GM12878 (cell line): ENCODE results near the gene CAPNS2. TPM values are rescaled to one million over a fixed set of nuclear protein-coding genes. Genes with fewer than 3 reads are reported as not detected.

Experiments used
- ATAC-seq: fragments of 200-7000 bp; cut with Tn5 transposase; 3 replicates; pipeline ENCODE4 v1.9.1; 2020; ENCODE audit warnings: mild to moderate bottlenecking, moderate library complexity
- BruUV-seq: library from RNA; stranded (reverse); fragments of 400-500 nt; replicated peaks from 2 replicates; lab custom pipeline; 2021; lab: Mats Ljungman, UMichigan
- CTCF ChIA-PET: fragments of 300-600 bp; sonication (Branson Sonifier 250); formaldehyde crosslinking; extraction: SDS; loops from one replicate; lab custom pipeline; 2021; ENCODE audit warnings: inconsistent platforms; lab: Yijun Ruan, JAX
- POLR2A ChIA-PET: fragments of 350-600 bp; formaldehyde crosslinking; extraction: SDS; loops from one replicate; lab custom pipeline; 2021; ENCODE audit warnings: inconsistent platforms; lab: Charles Lee
- RAD21 ChIA-PET: fragments of 300-600 bp; sonication (Branson Sonifier 250); formaldehyde crosslinking; loops from one replicate; lab custom pipeline; 2023; ENCODE audit warnings: antibody characterized with exemption; ENCODE audit not compliant: unreplicated experiment; lab: Charles Lee
- SMC1A ChIA-PET: fragments of 300-600 bp; sonication (Branson Sonifier 250); formaldehyde crosslinking; loops from one replicate; lab custom pipeline; 2023; ENCODE audit not compliant: unreplicated experiment, uncharacterized antibody; lab: Charles Lee
- DNase-seq: peaks from one replicate; pipeline ENCODE4 v3.0.0-alpha.2; 2011; ENCODE audit warnings: low read depth, low spot score
- FAIRE-seq: peaks from 3 replicates; lab custom pipeline; 2011; peaks lifted over from hg19 to GRCh38; lab: Jason Lieb, UNC
- H2AFZ ChIP-seq: 2 replicates; pipeline ENCODE4 v1.6.0; 2011; ENCODE audit warnings: low read depth, low read length, control low read depth; ENCODE audit not compliant: control insufficient read depth
- H3K27ac ChIP-seq: 2 replicates; pipeline ENCODE4 v1.5.1; 2011; ENCODE audit warnings: control low read depth; ENCODE audit not compliant: control insufficient read depth, insufficient read depth
- H3K27me3 ChIP-seq, 2 experiments: replicated peaks in 1 of 2; 2 replicates each; pipeline versions ENCODE4 v1.6.0 to v1.6.1; 2011; ENCODE audit warnings: low read length in 1 of 2; ENCODE audit not compliant: control insufficient read depth in 2 of 2, insufficient read depth in 2 of 2
- H3K36me3 ChIP-seq, 2 experiments: 2 replicates each; pipeline ENCODE4 v1.5.1; 2011; ENCODE audit warnings: low read length in 1 of 2; ENCODE audit not compliant: control insufficient read depth in 2 of 2, insufficient read depth in 2 of 2
- H3K4me1 ChIP-seq: 2 replicates; pipeline ENCODE4 v1.6.1; 2011; ENCODE audit warnings: mild to moderate bottlenecking, low read length, moderate library complexity, mixed read lengths; ENCODE audit not compliant: control insufficient read depth, insufficient read depth
- H3K4me2 ChIP-seq: 2 replicates; pipeline ENCODE4 v1.6.0; 2011; ENCODE audit warnings: control low read depth; ENCODE audit not compliant: control insufficient read depth, insufficient read depth
- H3K4me3 ChIP-seq: fragments of 200-600 bp; sonication (generic); 2 replicates; pipeline ENCODE4 v1.5.1; 2016
- H3K79me2 ChIP-seq: 2 replicates; pipeline ENCODE4 v1.6.0; 2011; ENCODE audit warnings: low read length; ENCODE audit not compliant: control insufficient read depth, insufficient read depth
- H3K9ac ChIP-seq: 2 replicates; pipeline ENCODE4 v1.8.0; 2011; ENCODE audit warnings: low read length, control low read depth, mixed read lengths; ENCODE audit not compliant: control insufficient read depth, insufficient read depth
- H3K9me3 ChIP-seq: replicated peaks from 3 replicates; pipeline ENCODE4 v1.5.1; 2011; ENCODE audit warnings: mild to moderate bottlenecking, low read length; ENCODE audit not compliant: control insufficient read depth, insufficient read depth
- H4K20me1 ChIP-seq: 2 replicates; pipeline ENCODE4 v1.6.0; 2011; ENCODE audit not compliant: control insufficient read depth, insufficient read depth
- CBFB ChIP-seq: IDR thresholded peaks from 2 replicates; pipeline ENCODE4 v1.6.1; 2016; ENCODE audit warnings: antibody characterized with exemption, low read depth
- CHD1 ChIP-seq: IDR thresholded peaks from 2 replicates; pipeline ENCODE4 v1.6.1; 2012; ENCODE audit warnings: low read depth, low read length, improper control_type of control experiment
- CREB1 ChIP-seq: IDR thresholded peaks from 2 replicates; pipeline ENCODE4 v1.6.1; 2012; ENCODE audit warnings: low read depth, mild to moderate bottlenecking, inconsistent platforms
- KLF5 ChIP-seq: fragments of 450-650 bp; IDR thresholded peaks from 2 replicates; pipeline ENCODE4 v1.6.1; 2014; ENCODE audit warnings: mild to moderate bottlenecking; ENCODE audit not compliant: partially characterized antibody
- MTA3 ChIP-seq: IDR thresholded peaks from 2 replicates; pipeline ENCODE4 v1.6.1; 2012; ENCODE audit warnings: low read length, inconsistent platforms, borderline replicate concordance
- NBN ChIP-seq: fragments of 450-650 bp; IDR thresholded peaks from 2 replicates; pipeline ENCODE4 v1.6.1; 2016
- NFXL1 ChIP-seq: fragments of 450-650 bp; IDR thresholded peaks from 2 replicates; pipeline ENCODE4 v1.6.1; 2017; ENCODE audit warnings: antibody characterized with exemption, mild to moderate bottlenecking, borderline replicate concordance
- NFYB ChIP-seq: IDR thresholded peaks from 2 replicates; pipeline ENCODE4 v1.6.1; 2011; ENCODE audit warnings: low read depth, mild to moderate bottlenecking, low read length, improper control_type of control experiment, moderate library complexity; ENCODE audit not compliant: insufficient read depth
- RBBP5 ChIP-seq: fragments of 200-600 bp; sonication (generic); conservative IDR thresholded peaks from 2 replicates; pipeline ENCODE4 v1.6.1; 2016
- RELA ChIP-seq: fragments of 450-650 bp; IDR thresholded peaks from 2 replicates; pipeline ENCODE4 v1.8.0; 2014; ENCODE audit warnings: borderline replicate concordance; ENCODE audit not compliant: partially characterized antibody
- SMAD5 ChIP-seq: IDR thresholded peaks from 2 replicates; pipeline ENCODE4 v1.6.1; 2016; ENCODE audit warnings: antibody characterized with exemption, low read depth
- TAF1 ChIP-seq: IDR thresholded peaks from 2 replicates; pipeline ENCODE4 v1.6.1; 2011; ENCODE audit warnings: mild to moderate bottlenecking, low read depth, low read length, borderline replicate concordance
- ZBED1 ChIP-seq: IDR thresholded peaks from 2 replicates; pipeline ENCODE4 v1.6.1; 2016; ENCODE audit warnings: borderline replicate concordance
- WGBS: methylation state at CpG from one replicate; pipeline ENCODE4 v1.1.6; 2016; ENCODE audit warnings: low lambda C conversion rate; ENCODE audit not compliant: insufficient replicate concordance, insufficient coverage; ENCODE audit errors: missing lambda C conversion rate; 5-methylcytosine and 5-hydroxymethylcytosine counted together
- in situ Hi-C: fragments of 300-500 bp; cut with MboI; formaldehyde crosslinking; loops from 9 replicates; pipeline ENCODE4 v1.14.3; 2018; ENCODE audit warnings: mixed read lengths
- intact Hi-C: fragments of 100-400 bp; cut with micrococcal nuclease; formaldehyde crosslinking; loops from one replicate; pipeline ENCODE4 v1.14.2; 2022; ENCODE audit not compliant: unreplicated experiment
- polyA plus RNA-seq, 11 experiments: library from polyadenylated mRNA; depleted of rRNA in 4 of 11; unstranded in 6 of 11; stranded (reverse) in 5 of 11; fragments of >200 nt; fragmentation: Nextera tagmentation in 4 of 11; fragmentation: Illumina TruSeq in 1 of 11; extraction: Ambion mirVana in 4 of 11; extraction: Trizol in 1 of 11; gene quantifications; 1 replicate in 1 of 11; 2 replicates in 10 of 11; pipeline versions ENCODE4 v1.2.1 to v1.2.3, GENCODE V29; 2011 to 2016; ENCODE audit warnings: inconsistent platforms in 2 of 11, missing spikeins in 2 of 11, low read depth in 1 of 11
- total RNA-seq, 4 experiments: library from RNA; depleted of rRNA in 3 of 4; stranded (reverse); fragments of >200 nt in 3 of 4; fragmentation: Illumina TruSeq in 1 of 4; extraction: Trizol in 1 of 4; gene quantifications; 2 replicates each; pipeline versions ENCODE4 v1.2.1 to v1.2.3, GENCODE V29; 2013 to 2021
- TF ChIP-seq, protein P1 (sequence below): fragments of 450-650 bp; IDR thresholded peaks from 2 replicates; pipeline ENCODE4 v1.6.1; 2018; ENCODE audit warnings: mild to moderate bottlenecking, low read depth, moderate library complexity; ENCODE audit not compliant: partially characterized antibody
- TF ChIP-seq, protein P2 (sequence below): fragments of 450-650 bp; IDR thresholded peaks from 2 replicates; pipeline ENCODE4 v1.6.1; 2017; ENCODE audit warnings: low read depth, mild to moderate bottlenecking, moderate library complexity
- TF ChIP-seq, protein P3 (sequence below): IDR thresholded peaks from 2 replicates; pipeline ENCODE4 v1.6.1; 2011; ENCODE audit warnings: borderline replicate concordance, low read depth, mild to moderate bottlenecking, moderate library complexity, low read length; ENCODE audit not compliant: insufficient read depth, poor library complexity, severe bottlenecking

Gene CAPNS2
- total and polyA plus RNA-seq, 10 of the 15 experiments (the other 5 are each of a cell fraction or from before 2014, with no cell fraction given): not detected

DNA sequence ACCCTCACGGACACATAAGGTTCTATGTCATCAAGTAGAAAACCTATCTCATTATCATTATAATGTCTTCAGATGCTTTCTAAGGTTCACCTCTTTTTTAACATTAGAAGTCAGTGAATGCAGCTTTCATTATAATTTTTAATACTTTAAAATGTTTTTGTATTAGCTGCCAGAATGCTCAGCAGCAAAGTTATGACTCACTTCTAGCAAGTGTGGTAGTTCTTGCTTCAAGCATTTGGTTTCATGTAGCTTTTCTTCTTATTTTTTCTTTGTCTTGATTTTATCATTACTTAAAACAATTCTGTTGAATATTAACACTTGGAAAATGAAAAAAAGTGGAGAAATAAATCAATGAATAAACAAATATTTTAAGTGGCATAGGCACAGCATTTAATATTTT lies 34.3 kb upstream of the CAPNS2 start:
- in situ Hi-C loops (no loop called here), intact Hi-C loops (no loop called here)
- Histone ChIP-seq H3K4me2 (no peak overlapping the region), H3K27me3 (no peaks in the 10 kb centered on the region), H3K4me1 (no peaks in the 10 kb centered on the region), H3K27ac (no peak overlapping the region), H3K36me3 (no peaks in the 10 kb centered on the region), H3K9me3 (no peaks in the 10 kb centered on the region), H3K9ac (no peak overlapping the region), H2AFZ (no peak overlapping the region), H4K20me1 (no peaks in the 10 kb centered on the region), H3K4me3 (no peak overlapping the region), H3K79me2 (no peaks in the 10 kb centered on the region)
- RAD21 ChIA-PET: no interaction called here
- no peak for TF ChIP-seq RBBP5
- no peak for TF ChIP-seq KLF5
- no peak for TF ChIP-seq SMAD5
- TF ChIP-seq MTA3: no peak
- no peak for TF ChIP-seq CREB1
- no peak for TF ChIP-seq NBN
- no peak for TF ChIP-seq CHD1
- TF ChIP-seq CBFB: no peak
- TF ChIP-seq ZBED1: no peak
- TF ChIP-seq TAF1: no peak
- TF ChIP-seq RELA: no peak
- TF ChIP-seq, protein P1, sequence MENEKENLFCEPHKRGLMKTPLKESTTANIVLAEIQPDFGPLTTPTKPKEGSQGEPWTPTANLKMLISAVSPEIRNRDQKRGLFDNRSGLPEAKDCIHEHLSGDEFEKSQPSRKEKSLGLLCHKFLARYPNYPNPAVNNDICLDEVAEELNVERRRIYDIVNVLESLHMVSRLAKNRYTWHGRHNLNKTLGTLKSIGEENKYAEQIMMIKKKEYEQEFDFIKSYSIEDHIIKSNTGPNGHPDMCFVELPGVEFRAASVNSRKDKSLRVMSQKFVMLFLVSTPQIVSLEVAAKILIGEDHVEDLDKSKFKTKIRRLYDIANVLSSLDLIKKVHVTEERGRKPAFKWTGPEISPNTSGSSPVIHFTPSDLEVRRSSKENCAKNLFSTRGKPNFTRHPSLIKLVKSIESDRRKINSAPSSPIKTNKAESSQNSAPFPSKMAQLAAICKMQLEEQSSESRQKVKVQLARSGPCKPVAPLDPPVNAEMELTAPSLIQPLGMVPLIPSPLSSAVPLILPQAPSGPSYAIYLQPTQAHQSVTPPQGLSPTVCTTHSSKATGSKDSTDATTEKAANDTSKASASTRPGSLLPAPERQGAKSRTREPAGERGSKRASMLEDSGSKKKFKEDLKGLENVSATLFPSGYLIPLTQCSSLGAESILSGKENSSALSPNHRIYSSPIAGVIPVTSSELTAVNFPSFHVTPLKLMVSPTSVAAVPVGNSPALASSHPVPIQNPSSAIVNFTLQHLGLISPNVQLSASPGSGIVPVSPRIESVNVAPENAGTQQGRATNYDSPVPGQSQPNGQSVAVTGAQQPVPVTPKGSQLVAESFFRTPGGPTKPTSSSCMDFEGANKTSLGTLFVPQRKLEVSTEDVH: no peak
- TF ChIP-seq NFYB: no peak
- TF ChIP-seq, protein P2, sequence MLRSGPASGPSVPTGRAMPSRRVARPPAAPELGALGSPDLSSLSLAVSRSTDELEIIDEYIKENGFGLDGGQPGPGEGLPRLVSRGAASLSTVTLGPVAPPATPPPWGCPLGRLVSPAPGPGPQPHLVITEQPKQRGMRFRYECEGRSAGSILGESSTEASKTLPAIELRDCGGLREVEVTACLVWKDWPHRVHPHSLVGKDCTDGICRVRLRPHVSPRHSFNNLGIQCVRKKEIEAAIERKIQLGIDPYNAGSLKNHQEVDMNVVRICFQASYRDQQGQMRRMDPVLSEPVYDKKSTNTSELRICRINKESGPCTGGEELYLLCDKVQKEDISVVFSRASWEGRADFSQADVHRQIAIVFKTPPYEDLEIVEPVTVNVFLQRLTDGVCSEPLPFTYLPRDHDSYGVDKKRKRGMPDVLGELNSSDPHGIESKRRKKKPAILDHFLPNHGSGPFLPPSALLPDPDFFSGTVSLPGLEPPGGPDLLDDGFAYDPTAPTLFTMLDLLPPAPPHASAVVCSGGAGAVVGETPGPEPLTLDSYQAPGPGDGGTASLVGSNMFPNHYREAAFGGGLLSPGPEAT: no peak
- TF ChIP-seq NFXL1: no peak
- TF ChIP-seq, protein P3, sequence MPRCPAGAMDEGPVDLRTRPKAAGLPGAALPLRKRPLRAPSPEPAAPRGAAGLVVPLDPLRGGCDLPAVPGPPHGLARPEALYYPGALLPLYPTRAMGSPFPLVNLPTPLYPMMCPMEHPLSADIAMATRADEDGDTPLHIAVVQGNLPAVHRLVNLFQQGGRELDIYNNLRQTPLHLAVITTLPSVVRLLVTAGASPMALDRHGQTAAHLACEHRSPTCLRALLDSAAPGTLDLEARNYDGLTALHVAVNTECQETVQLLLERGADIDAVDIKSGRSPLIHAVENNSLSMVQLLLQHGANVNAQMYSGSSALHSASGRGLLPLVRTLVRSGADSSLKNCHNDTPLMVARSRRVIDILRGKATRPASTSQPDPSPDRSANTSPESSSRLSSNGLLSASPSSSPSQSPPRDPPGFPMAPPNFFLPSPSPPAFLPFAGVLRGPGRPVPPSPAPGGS: no peak
- FAIRE-seq (no peak), DNase-seq (no peak), ATAC-seq (no peak)
- CTCF ChIA-PET: interaction anchor here (2.2 kb wide), 1 partner anchor 18 kb away, joined by 5 read pairs; no protein-coding TSS in a partner anchor
- WGBS: 36% methylated on average over 1 of the region's 1 CpG
- SMC1A ChIA-PET: no interaction called here
- no TSS peak for BruUV-seq
- POLR2A ChIA-PET: no interaction called here
